Ishikawa (cell line): ENCODE measurements around the gene ANO3.
A peak's percentile ranks its signal among the peaks of the same experiment; 100 is the strongest.

Experiments used
- CEBPB ChIP-seq: IDR thresholded peaks from 2 replicates; pipeline ENCODE4 v1.6.1; 2012
- CREB1 ChIP-seq: IDR thresholded peaks from 2 replicates; pipeline ENCODE4 v1.6.1; 2012; ENCODE audit warnings: low read depth
- EGR1 ChIP-seq: IDR thresholded peaks from 2 replicates; pipeline ENCODE4 v1.6.1; 2012
- EP300 ChIP-seq: IDR thresholded peaks from 2 replicates; pipeline ENCODE4 v1.6.1; 2012; ENCODE audit warnings: borderline replicate concordance
- FOXM1 ChIP-seq: IDR thresholded peaks from 2 replicates; pipeline ENCODE4 v1.6.1; 2012; ENCODE audit warnings: low read depth, borderline replicate concordance
- NFIC ChIP-seq: IDR thresholded peaks from 2 replicates; pipeline ENCODE4 v1.6.1; 2012
- RAD21 ChIP-seq: IDR thresholded peaks from 2 replicates; pipeline ENCODE4 v1.6.1; 2012; ENCODE audit warnings: low read depth
- TAF1 ChIP-seq: IDR thresholded peaks from 2 replicates; pipeline ENCODE4 v1.6.1; 2012; ENCODE audit warnings: low read depth, mild to moderate bottlenecking
- TCF12 ChIP-seq: IDR thresholded peaks from 2 replicates; pipeline ENCODE4 v1.6.1; 2012; ENCODE audit warnings: low read depth
- TEAD4 ChIP-seq: IDR thresholded peaks from 2 replicates; pipeline ENCODE4 v1.6.1; 2012
- YY1 ChIP-seq: IDR thresholded peaks from 2 replicates; pipeline ENCODE4 v1.6.1; 2012; ENCODE audit warnings: low read depth
- ZBTB7A ChIP-seq: IDR thresholded peaks from 2 replicates; pipeline ENCODE4 v1.6.1; 2012; ENCODE audit warnings: low read depth
- TF ChIP-seq, protein P1 (sequence below): IDR thresholded peaks from 2 replicates; pipeline ENCODE4 v1.6.1; 2012
- TF ChIP-seq, protein P2 (sequence below): IDR thresholded peaks from 2 replicates; pipeline ENCODE4 v1.6.1; 2012
- TF ChIP-seq, protein P3 (sequence below): IDR thresholded peaks from 2 replicates; pipeline ENCODE4 v1.6.1; 2012; ENCODE audit warnings: low read depth, mild to moderate bottlenecking

ANO3 gene

DNA sequence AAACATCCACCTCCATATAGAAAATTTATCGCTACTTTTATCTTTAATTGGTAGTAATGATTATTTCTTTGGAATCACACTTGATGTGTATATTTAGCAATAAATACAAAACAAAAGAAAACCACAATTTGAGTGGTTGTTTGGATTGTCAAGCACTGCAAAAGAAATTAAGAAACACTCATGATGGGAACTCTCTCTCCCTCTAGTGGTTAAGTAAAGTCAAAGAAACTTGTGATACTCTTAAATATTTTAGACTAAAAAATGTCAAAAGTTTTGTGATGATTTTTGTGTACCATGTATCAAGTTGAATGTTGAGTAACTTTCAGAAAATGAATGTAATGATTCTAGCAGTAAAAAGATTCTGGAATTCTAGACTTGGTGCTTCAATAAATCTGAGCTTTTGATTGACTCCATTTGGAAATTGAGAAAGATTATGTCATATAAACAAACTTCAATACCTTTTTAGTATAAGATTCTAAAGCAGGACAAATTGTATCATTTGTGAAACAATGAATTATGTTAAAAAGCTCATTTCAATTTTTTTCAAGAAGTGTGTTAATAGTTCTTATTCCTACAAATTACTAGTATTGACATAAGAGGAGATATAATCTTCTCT, 219.4 kb downstream of the ANO3 start:
- 0 out of 2 replicates have a peak, but pooled peaks have one; percentile 11 for TF ChIP-seq RAD21
- TF ChIP-seq TEAD4 = no peak

DNA sequence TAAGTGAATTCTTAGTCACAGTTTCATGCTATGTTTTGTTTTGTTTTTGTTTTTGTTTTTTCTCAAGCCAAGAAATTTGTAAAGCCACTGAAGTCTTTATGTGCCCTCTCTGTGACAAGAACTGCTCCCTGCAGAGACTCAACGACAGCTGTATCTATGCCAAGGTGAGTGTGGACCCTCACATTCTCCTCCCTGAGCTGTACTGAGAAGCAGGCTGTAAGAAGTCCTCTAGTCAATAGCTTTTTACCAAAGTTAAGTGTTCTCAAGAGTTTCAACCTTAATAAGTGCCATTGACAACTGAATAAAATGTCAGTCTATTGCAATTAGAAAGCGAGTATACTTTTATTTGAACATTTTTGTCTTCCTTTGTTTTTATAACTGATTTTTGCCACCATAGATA, 221.3 kb downstream of the ANO3 start:
- TF ChIP-seq TEAD4 (no peak), CEBPB (no peak), EGR1 (no peak), TAF1 (no peak), FOXM1 (no peak), TCF12 (no peak), EP300 (no peak), NFIC (no peak)
- TF ChIP-seq, protein P1, sequence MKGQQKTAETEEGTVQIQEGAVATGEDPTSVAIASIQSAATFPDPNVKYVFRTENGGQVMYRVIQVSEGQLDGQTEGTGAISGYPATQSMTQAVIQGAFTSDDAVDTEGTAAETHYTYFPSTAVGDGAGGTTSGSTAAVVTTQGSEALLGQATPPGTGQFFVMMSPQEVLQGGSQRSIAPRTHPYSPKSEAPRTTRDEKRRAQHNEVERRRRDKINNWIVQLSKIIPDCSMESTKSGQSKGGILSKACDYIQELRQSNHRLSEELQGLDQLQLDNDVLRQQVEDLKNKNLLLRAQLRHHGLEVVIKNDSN = no peak

DNA sequence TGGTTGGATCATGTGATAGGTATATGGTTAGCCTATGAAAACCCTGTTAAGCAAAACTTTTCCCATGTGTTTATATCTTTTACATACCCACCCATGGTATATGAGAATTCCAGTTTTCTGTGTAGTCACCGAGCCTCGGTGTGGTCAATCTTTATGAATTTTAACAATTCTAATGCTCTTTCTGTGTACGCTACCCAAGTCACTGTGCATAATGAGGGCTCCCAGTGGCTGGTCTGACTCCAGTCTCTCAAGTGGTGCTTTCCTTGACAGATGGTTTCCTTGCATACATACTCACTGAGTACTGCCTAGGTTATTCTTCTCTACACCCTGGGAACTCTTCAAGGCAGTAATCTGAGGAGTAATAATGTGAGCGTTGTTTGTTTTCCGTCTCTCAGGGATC, 222.5 kb downstream of the ANO3 start:
- no peak for TF ChIP-seq RAD21
- TF ChIP-seq, protein P2, sequence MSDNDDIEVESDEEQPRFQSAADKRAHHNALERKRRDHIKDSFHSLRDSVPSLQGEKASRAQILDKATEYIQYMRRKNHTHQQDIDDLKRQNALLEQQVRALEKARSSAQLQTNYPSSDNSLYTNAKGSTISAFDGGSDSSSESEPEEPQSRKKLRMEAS = no peak
- TF ChIP-seq ZBTB7A = no peak
- TF ChIP-seq EP300 = no peak
- TF ChIP-seq TAF1 = no peak
- no peak for TF ChIP-seq YY1

DNA sequence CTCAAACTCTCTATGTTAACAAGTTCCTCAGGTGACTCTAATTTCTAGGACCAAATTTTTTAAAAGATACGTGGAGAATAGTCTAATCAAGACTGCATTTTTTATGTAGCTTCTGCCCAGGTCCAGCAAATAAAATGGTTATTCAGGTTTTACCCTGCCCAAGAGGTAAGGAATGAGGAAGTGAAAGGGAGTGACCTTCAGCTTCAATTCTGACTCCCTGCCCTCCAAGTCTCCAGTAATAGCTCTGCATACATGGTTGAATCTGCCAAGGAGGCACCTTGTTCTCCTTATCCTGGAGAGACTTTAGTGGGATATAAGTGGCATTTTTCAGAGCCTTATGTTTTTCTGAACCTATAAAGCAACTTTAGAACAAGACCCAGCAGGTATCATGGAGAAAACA, 224.7 kb downstream of the ANO3 start:
- TF ChIP-seq EP300 (no peak), TAF1 (no peak), CEBPB (no peak), YY1 (no peak), CREB1 (no peak), EGR1 (no peak), RAD21 (no peak)
- TF ChIP-seq, protein P3, sequence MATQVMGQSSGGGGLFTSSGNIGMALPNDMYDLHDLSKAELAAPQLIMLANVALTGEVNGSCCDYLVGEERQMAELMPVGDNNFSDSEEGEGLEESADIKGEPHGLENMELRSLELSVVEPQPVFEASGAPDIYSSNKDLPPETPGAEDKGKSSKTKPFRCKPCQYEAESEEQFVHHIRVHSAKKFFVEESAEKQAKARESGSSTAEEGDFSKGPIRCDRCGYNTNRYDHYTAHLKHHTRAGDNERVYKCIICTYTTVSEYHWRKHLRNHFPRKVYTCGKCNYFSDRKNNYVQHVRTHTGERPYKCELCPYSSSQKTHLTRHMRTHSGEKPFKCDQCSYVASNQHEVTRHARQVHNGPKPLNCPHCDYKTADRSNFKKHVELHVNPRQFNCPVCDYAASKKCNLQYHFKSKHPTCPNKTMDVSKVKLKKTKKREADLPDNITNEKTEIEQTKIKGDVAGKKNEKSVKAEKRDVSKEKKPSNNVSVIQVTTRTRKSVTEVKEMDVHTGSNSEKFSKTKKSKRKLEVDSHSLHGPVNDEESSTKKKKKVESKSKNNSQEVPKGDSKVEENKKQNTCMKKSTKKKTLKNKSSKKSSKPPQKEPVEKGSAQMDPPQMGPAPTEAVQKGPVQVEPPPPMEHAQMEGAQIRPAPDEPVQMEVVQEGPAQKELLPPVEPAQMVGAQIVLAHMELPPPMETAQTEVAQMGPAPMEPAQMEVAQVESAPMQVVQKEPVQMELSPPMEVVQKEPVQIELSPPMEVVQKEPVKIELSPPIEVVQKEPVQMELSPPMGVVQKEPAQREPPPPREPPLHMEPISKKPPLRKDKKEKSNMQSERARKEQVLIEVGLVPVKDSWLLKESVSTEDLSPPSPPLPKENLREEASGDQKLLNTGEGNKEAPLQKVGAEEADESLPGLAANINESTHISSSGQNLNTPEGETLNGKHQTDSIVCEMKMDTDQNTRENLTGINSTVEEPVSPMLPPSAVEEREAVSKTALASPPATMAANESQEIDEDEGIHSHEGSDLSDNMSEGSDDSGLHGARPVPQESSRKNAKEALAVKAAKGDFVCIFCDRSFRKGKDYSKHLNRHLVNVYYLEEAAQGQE = no peak
- TF ChIP-seq, protein P2 = no peak

- TF ChIP-seq RAD21 = no peak
- no peak for TF ChIP-seq TEAD4
- TF ChIP-seq, protein P2 = no peak
- no peak for TF ChIP-seq TAF1
- TF ChIP-seq CREB1 = no peak
- no peak for TF ChIP-seq TCF12
- TF ChIP-seq, protein P1 = no peak
- no peak for TF ChIP-seq ZBTB7A
- no peak for TF ChIP-seq NFIC
- no peak for TF ChIP-seq FOXM1
- no peak for TF ChIP-seq EGR1
- TF ChIP-seq YY1 = no peak
- TF ChIP-seq, protein P3 = no peak
These were observed 225.7 kb downstream of the ANO3 start for GRCh38 chr11:26557666-26558065.

DNA sequence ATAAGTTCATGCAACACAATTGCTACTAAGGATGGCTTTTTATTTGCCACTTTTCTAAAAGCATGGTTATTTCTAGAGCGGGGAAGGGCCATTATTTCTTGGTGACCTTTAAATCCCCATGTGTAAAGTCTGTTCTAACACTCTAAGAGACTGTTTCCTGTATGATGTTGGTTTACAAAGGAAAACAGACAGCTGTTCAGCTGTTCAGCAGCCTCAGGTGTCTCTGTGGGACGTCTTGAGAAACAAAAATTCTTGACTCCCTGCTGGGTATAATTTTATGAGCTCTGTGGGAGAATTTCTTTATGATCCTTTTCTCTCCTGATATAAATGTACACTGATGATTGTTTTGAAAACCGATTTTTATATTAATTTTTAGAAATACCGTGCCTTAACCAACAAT, 226.3 kb downstream of the ANO3 start:
- TF ChIP-seq TEAD4 (peak; percentile 54), TCF12 (no peak; the same call in 1 of the 2 replicates)

DNA sequence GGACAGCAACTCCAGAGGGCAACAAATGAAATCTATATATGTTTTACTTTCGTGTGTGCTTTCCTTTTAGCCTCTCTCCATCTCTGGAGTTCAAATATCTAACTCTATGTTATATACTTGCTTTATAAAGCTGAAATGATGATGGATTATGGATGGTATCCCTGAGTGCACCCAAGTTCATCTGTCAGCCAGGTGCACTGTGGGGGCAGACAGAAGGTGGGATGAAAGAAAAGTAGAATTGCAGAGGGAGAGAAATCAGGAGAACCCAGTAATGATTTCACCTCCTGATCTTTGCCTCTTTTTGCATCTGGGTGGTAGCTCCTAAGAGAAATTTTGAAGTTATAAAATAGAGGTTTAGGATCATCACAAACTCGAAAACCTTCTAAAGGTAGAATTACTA, 237.7 kb downstream of the ANO3 start:
- TF ChIP-seq NFIC (no peak), TCF12 (no peak), YY1 (no peak), FOXM1 (no peak), TAF1 (no peak), EGR1 (no peak), EP300 (no peak), TEAD4 (no peak), CREB1 (no peak), CEBPB (no peak), RAD21 (no peak), ZBTB7A (no peak)
- TF ChIP-seq, protein P2 = no peak
- TF ChIP-seq, protein P1 = no peak
- TF ChIP-seq, protein P3 = no peak
